ENCODE measurements around the gene RAB7A. TPM values are rescaled to one million over a fixed set of nuclear protein-coding genes. Genes with fewer than 3 reads are reported as not detected.

Gene RAB7A
- total and polyA plus RNA-seq, 10 of the 15 experiments (the other 5 are each of a cell fraction or from before 2014, with no cell fraction given), result 40.3 to 212 (median 160) TPM

- no peak for TF ChIP-seq CEBPB (IDR thresholded peaks at IDR 0.05; ENCODE audit: borderline replicate concordance in 1 of 2, low read depth in 2 of 2, low read length in 2 of 2)
- no peak for TF ChIP-seq BMI1 (IDR thresholded peaks at IDR 0.05; ENCODE audit: borderline replicate concordance)
- no peak for TF ChIP-seq LARP7 (IDR thresholded peaks at IDR 0.05)
- TF ChIP-seq ZBTB11 (CRISPR knock-in tag; IDR thresholded peaks at IDR 0.05), result no peak
- TF ChIP-seq CREB1 (IDR thresholded peaks at IDR 0.05; ENCODE audit: low read depth), result no peak
Measured at GRCh38 chr3:128781164-128781563, 55.2 kb downstream of the RAB7A start (continued).

DNA sequence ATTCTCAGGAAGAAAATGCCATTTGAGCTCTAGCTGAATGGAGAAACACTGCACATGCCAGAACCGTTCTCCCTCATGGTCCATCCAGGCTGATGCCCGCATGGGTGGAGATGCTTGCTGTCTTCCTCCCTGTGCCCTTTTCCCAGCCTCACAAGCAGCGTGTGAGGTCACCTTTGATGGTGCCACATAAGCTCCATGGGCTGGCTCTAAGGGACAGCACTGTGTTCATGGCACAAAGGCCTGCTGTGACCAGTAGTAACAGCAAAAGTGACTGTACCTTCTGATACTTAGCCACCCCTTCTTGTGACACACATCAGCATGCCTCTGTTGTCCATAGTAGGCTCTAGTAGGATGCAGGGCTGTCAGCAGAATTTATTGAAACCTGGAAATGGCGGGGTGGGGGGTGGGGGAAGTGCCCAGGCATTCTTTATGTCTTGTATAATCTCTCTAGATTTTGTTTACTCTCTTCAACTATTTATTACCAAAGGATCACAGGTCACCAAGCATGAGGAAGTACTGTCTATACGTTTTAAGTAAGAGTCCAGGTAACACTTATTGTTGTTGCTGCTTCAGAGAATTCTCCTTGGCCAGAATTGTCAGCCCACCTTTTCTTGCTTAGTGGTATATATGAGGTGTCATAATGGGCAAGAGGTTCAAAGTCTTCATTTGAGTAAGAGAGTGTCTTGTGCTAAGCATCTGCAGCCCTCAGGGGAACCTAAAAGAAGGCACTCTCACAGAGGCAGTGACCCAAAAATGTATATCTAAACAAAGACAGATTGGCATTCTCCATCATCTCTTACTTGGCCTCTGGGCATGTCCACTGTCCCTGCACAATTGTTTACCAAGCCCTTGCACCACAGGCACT, 56.5 kb downstream of the RAB7A start:
- Histone ChIP-seq H3K4me3 (no peak overlapping the region), H3K9ac (ENCODE audit: control insufficient read depth, insufficient read depth, low read length) (no peak overlapping the region), H3K27ac (ENCODE audit: control insufficient read depth, insufficient read depth) (no peak overlapping the region), H3K4me1 (ENCODE audit: control insufficient read depth, insufficient read depth, low read length) (peaks cover 43% of the 10 kb centered on the region), H3K4me2 (ENCODE audit: control insufficient read depth, insufficient read depth) (no peak overlapping the region), H3K9me3 (replicated peaks; ENCODE audit: control insufficient read depth, insufficient read depth, low read length) (no peaks in the 10 kb centered on the region), H3K79me2 (ENCODE audit: control insufficient read depth, insufficient read depth, low read length) (peaks cover 78% of the 10 kb centered on the region), H2AFZ (ENCODE audit: control insufficient read depth, low read depth, low read length) (no peak overlapping the region), H4K20me1 (ENCODE audit: control insufficient read depth, insufficient read depth) (peaks cover 9% of the 10 kb centered on the region; the same call in 1 of the 2 replicates), H3K36me3 (ENCODE audit: control insufficient read depth in 2 of 2, insufficient read depth in 2 of 2, low read length in 1 of 2) (peaks cover 0 to 2% of the 10 kb centered on the region in 2 experiments; a peak in 2 of 4 replicates), H3K27me3 (replicated peaks in 1 of 2; ENCODE audit: control insufficient read depth in 2 of 2, insufficient read depth in 2 of 2, low read length in 1 of 2) (no peaks in the 10 kb centered on the region)
- DNase-seq (ENCODE audit: low read depth, low spot score) (no peak), FAIRE-seq (no peak), ATAC-seq (no peak)
- intact Hi-C loops (cut with micrococcal nuclease; ENCODE audit: unreplicated experiment) (no loop called here), in situ Hi-C loops (cut with MboI) (no loop called here)
- ChIA-PET RAD21 (ENCODE audit: unreplicated experiment) (interaction anchor here (1.3 kb wide), 1 partner anchor 27 kb away, joined by 3 read pairs; no protein-coding TSS in a partner anchor), POLR2A (no interaction called here), CTCF (interaction anchor here (1.4 to 4.4 kb wide), 2 partner anchors 12 to 14 kb away, joined by 4 to 26 read pairs; no protein-coding TSS in a partner anchor), SMC1A (ENCODE audit: uncharacterized antibody, unreplicated experiment) (interaction anchor here (1.3 kb wide), 1 partner anchor 102 kb away, joined by 3 read pairs; no protein-coding TSS in a partner anchor)
- 77% methylated on average over 5 of the region's 5 CpGs for WGBS (ENCODE audit: insufficient coverage, insufficient replicate concordance, low lambda C conversion rate, missing lambda C conversion rate)
- BruUV-seq (replicated peaks), result no TSS peak
- no peak for TF ChIP-seq RELA (IDR thresholded peaks at IDR 0.05; ENCODE audit: borderline replicate concordance, partially characterized antibody)
- no peak for TF ChIP-seq RAD51 (IDR thresholded peaks at IDR 0.05)
- TF ChIP-seq, protein P1, sequence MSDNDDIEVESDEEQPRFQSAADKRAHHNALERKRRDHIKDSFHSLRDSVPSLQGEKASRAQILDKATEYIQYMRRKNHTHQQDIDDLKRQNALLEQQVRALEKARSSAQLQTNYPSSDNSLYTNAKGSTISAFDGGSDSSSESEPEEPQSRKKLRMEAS (IDR thresholded peaks at IDR 0.05; ENCODE audit: low read depth, low read length), result no peak
- no peak for TF ChIP-seq ZNF207 (IDR thresholded peaks at IDR 0.05; ENCODE audit: borderline replicate concordance)
- no peak for TF ChIP-seq ZNF687 (IDR thresholded peaks at IDR 0.05)
- no peak for TF ChIP-seq NFXL1 (IDR thresholded peaks at IDR 0.05; ENCODE audit: borderline replicate concordance)
- TF ChIP-seq SIX5 (IDR thresholded peaks at IDR 0.05; ENCODE audit: low read depth, low read length, severe bottlenecking), result no peak
- no peak for TF ChIP-seq POLR2AphosphoS5 (IDR thresholded peaks at IDR 0.05; ENCODE audit: low read length)
- TF ChIP-seq BCL11A (IDR thresholded peaks at IDR 0.05; ENCODE audit: low read depth, low read length), result no peak

All from GM12878 (cell line).